CD8-positive, alpha-beta memory T cell (primary cell): ENCODE measurements around the gene LYRM2. TPM values are rescaled to one million over a fixed set of nuclear protein-coding genes. Genes with fewer than 3 reads are reported as not detected.

Experiments
- CTCF ChIA-PET: fragments of 350-600 bp; sonication (Branson Sonifier 250); formaldehyde crosslinking; loops from one replicate; lab custom pipeline; 2021; ENCODE audit warnings: antibody characterized with exemption; lab: Charles Lee
- POLR2A ChIA-PET: fragments of 350-600 bp; sonication (Branson Sonifier 250); formaldehyde crosslinking; loops from one replicate; lab custom pipeline; 2021; ENCODE audit warnings: antibody characterized with exemption; lab: Charles Lee
- DNase-seq, 5 donors: peaks; one replicate each; pipeline versions ENCODE4 v3.0.0 to v3.0.0-alpha.2; 2020 to 2022; ENCODE audit warnings: mixed read lengths in 1 of 5
- H3K27ac ChIP-seq: one replicate; pipeline ENCODE4 v1.7.0; 2013; ENCODE audit warnings: low read depth, mild to moderate bottlenecking, low read length, moderate library complexity
- H3K27me3 ChIP-seq: 2 replicates; pipeline ENCODE4 v1.7.0; 2013; ENCODE audit warnings: low read length, mild to moderate bottlenecking; ENCODE audit not compliant: insufficient read depth, poor library complexity, severe bottlenecking
- H3K36me3 ChIP-seq: 2 replicates; pipeline ENCODE4 v1.7.0; 2013; ENCODE audit warnings: mild to moderate bottlenecking, low read length, moderate library complexity; ENCODE audit not compliant: insufficient read depth
- H3K4me1 ChIP-seq: 2 replicates; pipeline ENCODE4 v1.7.0; 2013; ENCODE audit warnings: mild to moderate bottlenecking, low read length, moderate library complexity; ENCODE audit not compliant: insufficient read depth
- H3K4me3 ChIP-seq: 2 replicates; pipeline ENCODE4 v1.7.0; 2013; ENCODE audit warnings: mild to moderate bottlenecking, low read length
- H3K9me3 ChIP-seq: 2 replicates; pipeline ENCODE4 v1.7.0; 2013; ENCODE audit warnings: mild to moderate bottlenecking, low read length
- H3K27ac Mint-ChIP-seq, 8 donors: one replicate each; pipeline ENCODE4 v1.8.0; 2020 to 2021; ENCODE audit warnings: mixed read lengths in 8 of 8, mild to moderate bottlenecking in 6 of 8, inconsistent platforms in 3 of 8, moderate library complexity in 3 of 8
- H3K27me3 Mint-ChIP-seq, 2 donors: one replicate each; pipeline ENCODE4 v1.8.0; 2020 to 2021; ENCODE audit warnings: mixed read lengths in 2 of 2, mild to moderate bottlenecking in 1 of 2, moderate library complexity in 1 of 2
- H3K36me3 Mint-ChIP-seq, 3 donors: one replicate each; pipeline ENCODE4 v1.8.0; 2020 to 2021; ENCODE audit warnings: mixed read lengths in 3 of 3, inconsistent platforms in 1 of 3, mild to moderate bottlenecking in 1 of 3
- H3K4me1 Mint-ChIP-seq, 3 donors: one replicate each; pipeline ENCODE4 v1.8.0; 2020 to 2021; ENCODE audit warnings: mixed read lengths in 3 of 3, inconsistent platforms in 1 of 3, mild to moderate bottlenecking in 1 of 3
- H3K4me3 Mint-ChIP-seq, 7 donors: one replicate each; pipeline ENCODE4 v1.8.0; 2020 to 2021; ENCODE audit warnings: mixed read lengths in 7 of 7, mild to moderate bottlenecking in 6 of 7, moderate library complexity in 4 of 7, inconsistent platforms in 2 of 7
- H3K9me3 Mint-ChIP-seq, 5 donors: one replicate each; pipeline ENCODE4 v1.8.0; 2020 to 2022; ENCODE audit warnings: mixed read lengths in 5 of 5, mild to moderate bottlenecking in 3 of 5, moderate library complexity in 2 of 5, inconsistent platforms in 1 of 5
- polyA plus RNA-seq: library from polyadenylated mRNA; unstranded; fragments of 300-500 nt; fragmentation: Illumina TruSeq; gene quantifications from one replicate; pipeline ENCODE4 v1.2.3, GENCODE V29; 2021
- total RNA-seq, 2 experiments: library from RNA; stranded (reverse); gene quantifications; one replicate each; pipeline ENCODE4 v1.2.3, GENCODE V29; 2021

LYRM2 gene
- total and polyA plus RNA-seq, 3 experiments from 2014 or later, result 42.8 to 85.6 (median 46.2) TPM

- Mint-ChIP-seq H3K27ac (peak overlapping the region in 1 of 8 donors; percentile 43), H3K4me1 (no peaks in the 10 kb centered on the region), H3K4me3 (no peak overlapping the region), H3K27me3 (no peaks in the 10 kb centered on the region), H3K9me3 (no peaks in the 10 kb centered on the region), H3K36me3 (peaks cover 0 to 5% (median 5%) of the 10 kb centered on the region in 3 donors)
- Histone ChIP-seq H3K36me3 (no peaks in the 10 kb centered on the region), H3K4me1 (no peaks in the 10 kb centered on the region), H3K27ac (no peak overlapping the region), H3K27me3 (no peaks in the 10 kb centered on the region), H3K4me3 (no peak overlapping the region), H3K9me3 (no peaks in the 10 kb centered on the region)
- POLR2A ChIA-PET, result no interaction called here
- DNase-seq, result no peak
- CTCF ChIA-PET, result interaction anchor here (0.6 kb wide), 1 partner anchor 20 kb away, joined by 3 read pairs; no protein-coding TSS in a partner anchor
Measured at GRCh38 chr6:89590133-89590532, 48.4 kb downstream of the LYRM2 start.

- CTCF ChIA-PET, result no interaction called here
- H3K4me3 Mint-ChIP-seq, result no peak overlapping the region
Measured at GRCh38 chr6:89589297-89590025, 49.1 kb downstream of the LYRM2 start.

GRCh38 chr6:89585154-89585553, 53.4 kb downstream of the LYRM2 start:
- Histone ChIP-seq H3K27ac (no peak overlapping the region), H3K4me3 (no peak overlapping the region), H3K27me3 (no peaks in the 10 kb centered on the region), H3K4me1 (no peaks in the 10 kb centered on the region), H3K36me3 (no peaks in the 10 kb centered on the region), H3K9me3 (no peaks in the 10 kb centered on the region)
- H3K4me3 Mint-ChIP-seq, result no peak overlapping the region
- peaks cover 0 to 7% (median 1%) of the 10 kb centered on the region in 3 donors for H3K36me3 Mint-ChIP-seq
- CTCF ChIA-PET, result no interaction called here
- POLR2A ChIA-PET, result no interaction called here
- no peaks in the 10 kb centered on the region for H3K4me1 Mint-ChIP-seq
- no peak for DNase-seq
- H3K9me3 Mint-ChIP-seq, result no peaks in the 10 kb centered on the region
- H3K27me3 Mint-ChIP-seq, result no peaks in the 10 kb centered on the region
- H3K27ac Mint-ChIP-seq, result no peak overlapping the region

More at GRCh38 chr6:89589297-89590025, 49.1 kb downstream of the LYRM2 start:
- Mint-ChIP-seq H3K27me3 (no peaks in the 10 kb centered on the region), H3K4me1 (no peaks in the 10 kb centered on the region), H3K27ac (no peak overlapping the region), H3K9me3 (no peaks in the 10 kb centered on the region), H3K36me3 (peaks cover 0 to 5% (median 5%) of the 10 kb centered on the region in 3 donors)
- Histone ChIP-seq H3K4me1 (no peaks in the 10 kb centered on the region), H3K9me3 (no peaks in the 10 kb centered on the region), H3K27ac (no peak overlapping the region), H3K4me3 (no peak overlapping the region), H3K36me3 (no peaks in the 10 kb centered on the region), H3K27me3 (no peaks in the 10 kb centered on the region)
- no peak for DNase-seq
- POLR2A ChIA-PET, result no interaction called here

GRCh38 chr6:89584539-89584938, 54.0 kb downstream of the LYRM2 start:
- no peaks in the 10 kb centered on the region for H3K9me3 ChIP-seq
- H3K36me3 Mint-ChIP-seq, result peaks cover 0 to 7% (median 3%) of the 10 kb centered on the region in 3 donors
- no peak for DNase-seq
- H3K4me3 ChIP-seq, result no peak overlapping the region
- POLR2A ChIA-PET, result no interaction called here
- H3K27ac Mint-ChIP-seq, result no peak overlapping the region
- no peaks in the 10 kb centered on the region for H3K9me3 Mint-ChIP-seq
- no peaks in the 10 kb centered on the region for H3K27me3 ChIP-seq
- no peaks in the 10 kb centered on the region for H3K4me1 Mint-ChIP-seq
- H3K4me3 Mint-ChIP-seq, result no peak overlapping the region
- CTCF ChIA-PET, result no interaction called here
- no peaks in the 10 kb centered on the region for H3K36me3 ChIP-seq
- peaks cover 0 to 3% of the 10 kb centered on the region in 2 donors for H3K27me3 Mint-ChIP-seq
- no peaks in the 10 kb centered on the region for H3K4me1 ChIP-seq
- no peak overlapping the region for H3K27ac ChIP-seq

- no peaks in the 10 kb centered on the region for H3K27me3 ChIP-seq
- peaks cover 0 to 3% of the 10 kb centered on the region in 2 donors for H3K27me3 Mint-ChIP-seq
- DNase-seq, result no peak
- no peak overlapping the region for H3K4me3 ChIP-seq
- no peaks in the 10 kb centered on the region for H3K4me1 ChIP-seq
- no peaks in the 10 kb centered on the region for H3K4me1 Mint-ChIP-seq
- no peaks in the 10 kb centered on the region for H3K9me3 Mint-ChIP-seq
- CTCF ChIA-PET, result no interaction called here
- no peaks in the 10 kb centered on the region for H3K36me3 ChIP-seq
- H3K27ac Mint-ChIP-seq, result no peak overlapping the region
- no peak overlapping the region for H3K27ac ChIP-seq
- no peaks in the 10 kb centered on the region for H3K9me3 ChIP-seq
- H3K4me3 Mint-ChIP-seq, result no peak overlapping the region
- POLR2A ChIA-PET, result no interaction called here
- peaks cover 0 to 6% (median 3%) of the 10 kb centered on the region in 3 donors for H3K36me3 Mint-ChIP-seq
Measured at GRCh38 chr6:89583559-89583958, 55.0 kb downstream of the LYRM2 start.

- CTCF ChIA-PET, result no interaction called here
- Histone ChIP-seq H3K4me3 (no peak overlapping the region), H3K27me3 (no peaks in the 10 kb centered on the region), H3K36me3 (no peaks in the 10 kb centered on the region), H3K27ac (no peak overlapping the region), H3K4me1 (no peaks in the 10 kb centered on the region), H3K9me3 (no peaks in the 10 kb centered on the region)
- DNase-seq, result no peak
- Mint-ChIP-seq H3K36me3 (peaks cover 0 to 3% (median 2%) of the 10 kb centered on the region in 3 donors), H3K27ac (no peak overlapping the region), H3K4me3 (no peak overlapping the region), H3K4me1 (no peaks in the 10 kb centered on the region), H3K9me3 (no peaks in the 10 kb centered on the region), H3K27me3 (peaks cover 0 to 3% of the 10 kb centered on the region in 2 donors)
- POLR2A ChIA-PET, result no interaction called here
Measured at GRCh38 chr6:89582669-89583325, 55.8 kb downstream of the LYRM2 start.

- no peaks in the 10 kb centered on the region for H3K27me3 ChIP-seq
- Mint-ChIP-seq H3K27ac (no peak overlapping the region), H3K27me3 (peaks cover 0 to 5% of the 10 kb centered on the region in 2 donors), H3K9me3 (no peaks in the 10 kb centered on the region), H3K4me1 (no peaks in the 10 kb centered on the region), H3K36me3 (peaks cover 0 to 3% (median 2%) of the 10 kb centered on the region in 3 donors), H3K4me3 (no peak overlapping the region)
- ChIA-PET CTCF (no interaction called here), POLR2A (no interaction called here)
- no peak for DNase-seq
- no peaks in the 10 kb centered on the region for H3K9me3 ChIP-seq
- no peak overlapping the region for H3K27ac ChIP-seq
- no peaks in the 10 kb centered on the region for H3K36me3 ChIP-seq
- H3K4me3 ChIP-seq, result no peak overlapping the region
- no peaks in the 10 kb centered on the region for H3K4me1 ChIP-seq
Measured at GRCh38 chr6:89581689-89582088, 56.9 kb downstream of the LYRM2 start.

GRCh38 chr6:89580997-89581666, 57.4 kb downstream of the LYRM2 start:
- Mint-ChIP-seq H3K9me3 (no peaks in the 10 kb centered on the region), H3K27ac (no peak overlapping the region), H3K36me3 (peaks cover 0 to 3% (median 2%) of the 10 kb centered on the region in 3 donors), H3K4me1 (no peaks in the 10 kb centered on the region), H3K27me3 (peaks cover 0 to 6% of the 10 kb centered on the region in 2 donors), H3K4me3 (no peak overlapping the region)
- DNase-seq, result no peak
- Histone ChIP-seq H3K4me1 (no peaks in the 10 kb centered on the region), H3K27ac (no peak overlapping the region), H3K9me3 (no peaks in the 10 kb centered on the region), H3K27me3 (no peaks in the 10 kb centered on the region), H3K36me3 (no peaks in the 10 kb centered on the region), H3K4me3 (no peak overlapping the region)
- ChIA-PET POLR2A (no interaction called here), CTCF (no interaction called here)
